ENCODE data around the gene KIF5A. TPM values are rescaled to one million over a fixed set of nuclear protein-coding genes. Genes with fewer than 3 reads are reported as not detected.

KIF5A gene
- total RNA-seq, 1 donor from 2014 or later = 1.6 TPM

- intact Hi-C loops (cut with micrococcal nuclease) = loop anchor here (1.0 to 5.0 kb wide), 7 partner anchors 32 to 832 kb away; partner anchors contain the start of genes ARHGAP9, CDK4, PIP4K2C and PTGES3
Observed at GRCh38 chr12:57519796-57520052, 30.1 kb upstream of the KIF5A start.

DNA sequence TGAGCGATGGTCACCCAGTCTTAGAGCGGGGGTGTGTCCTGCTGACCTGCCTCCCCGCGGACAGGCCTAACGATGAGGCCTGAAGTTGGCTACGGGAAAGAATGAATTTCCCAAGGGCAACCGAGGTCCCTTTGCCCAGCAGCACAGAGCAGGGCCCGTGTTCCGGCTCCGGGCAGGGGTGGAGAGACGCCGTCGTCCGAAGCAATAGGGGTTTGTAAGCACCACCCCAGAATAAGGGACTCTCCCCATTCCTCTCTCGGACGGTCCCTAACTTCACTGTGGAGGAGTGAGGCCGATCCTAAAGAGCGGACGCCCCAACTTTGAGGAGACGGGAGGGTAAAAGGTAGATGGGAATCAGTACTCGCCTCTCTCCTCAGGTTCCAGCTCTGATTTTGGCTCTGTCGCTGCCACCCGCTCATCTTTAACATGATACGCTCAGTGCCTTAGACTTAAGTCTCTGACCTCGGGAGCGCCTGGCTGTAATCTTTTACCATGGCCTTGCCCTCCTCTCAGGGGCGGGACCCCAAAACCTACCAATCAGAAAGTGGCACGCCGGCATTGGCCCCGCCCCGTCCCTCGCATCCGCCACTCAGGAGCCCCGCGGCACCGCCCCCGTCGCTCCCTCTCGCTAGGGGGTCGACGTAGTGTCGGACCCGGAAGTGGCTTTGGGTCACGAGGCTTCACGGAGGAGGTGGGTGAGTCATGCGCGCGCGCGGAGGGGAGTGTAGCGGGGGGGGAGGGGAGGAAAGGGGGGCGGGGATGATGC is 29.6 kb upstream of the KIF5A start, which contains the start of gene DDIT3:
Gene DDIT3, minus strand, starts transcription at position 462 of the 766 bp plus-strand sequence. CDS start 3,108 bp downstream, outside the sequence.
- intact Hi-C loops (cut with micrococcal nuclease) = loop anchor here (1.0 to 5.0 kb wide), 7 partner anchors 33 to 833 kb away; partner anchors contain the start of genes ARHGAP9, CDK4, PIP4K2C and PTGES3

GRCh38 chr12:57521525-57522010 is 28.3 kb upstream of the KIF5A start:
- intact Hi-C loops (cut with micrococcal nuclease) = loop anchor here (1.0 to 5.0 kb wide), 7 partner anchors 26 to 834 kb away; partner anchors contain the start of genes DCTN2, PIP4K2C and PTGES3

GRCh38 chr12:57522011-57522886 is 27.6 kb upstream of the KIF5A start, which contains the start of gene MBD6:
Gene MBD6, plus strand, starts transcription at chr12:57522824. Its CDS starts 1,480 bp downstream, at chr12:57524304.
- intact Hi-C loops (cut with micrococcal nuclease) = loop anchor here (1.0 to 5.0 kb wide), 7 partner anchors 25 to 835 kb away; partner anchors contain the start of genes DCTN2, PIP4K2C and PTGES3

DNA sequence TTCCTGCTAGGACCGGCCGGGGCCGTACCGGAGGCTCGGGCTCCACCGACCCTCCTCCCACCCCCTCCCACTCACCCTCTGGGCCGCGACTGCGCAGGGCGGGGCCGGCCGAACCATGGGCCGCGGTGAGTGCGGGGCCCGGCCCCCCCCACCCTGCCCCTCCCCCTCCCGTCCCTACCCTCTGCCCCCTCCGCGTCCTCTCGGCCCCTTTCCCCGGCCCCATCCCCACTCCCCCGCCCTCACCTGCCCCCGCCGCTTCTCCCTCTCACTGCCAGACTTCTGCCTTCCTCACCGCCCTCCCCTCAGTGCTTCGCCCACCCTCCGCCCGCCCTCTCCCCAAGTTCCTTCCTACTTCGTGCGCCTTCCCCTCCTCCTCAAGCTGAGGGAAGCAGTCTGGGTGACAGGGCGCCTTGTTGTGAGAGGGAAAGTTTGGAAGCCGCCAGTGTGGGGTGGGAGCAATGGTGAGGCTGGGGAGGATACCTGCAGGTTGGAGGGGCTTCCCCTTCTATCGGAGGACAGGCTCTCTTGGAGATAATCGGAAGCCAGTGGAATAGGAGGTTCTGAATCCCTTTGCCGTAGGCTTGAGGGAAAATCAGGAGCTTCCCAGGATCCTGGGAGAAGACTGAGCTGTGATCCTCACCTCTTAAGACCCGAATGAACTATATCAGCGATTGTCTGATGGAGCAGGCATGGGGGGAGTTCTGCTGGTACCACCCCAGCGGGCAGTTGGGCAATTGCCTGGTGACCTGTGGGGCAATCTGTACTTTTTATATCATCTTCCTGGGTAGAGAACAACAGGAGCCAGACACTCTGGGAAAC is 26.7 kb upstream of the KIF5A start:
- intact Hi-C loops (cut with micrococcal nuclease) = loop anchor here (1.0 to 5.0 kb wide), 7 partner anchors 24 to 836 kb away; partner anchors contain the start of genes DCTN2, PIP4K2C and PTGES3

DNA sequence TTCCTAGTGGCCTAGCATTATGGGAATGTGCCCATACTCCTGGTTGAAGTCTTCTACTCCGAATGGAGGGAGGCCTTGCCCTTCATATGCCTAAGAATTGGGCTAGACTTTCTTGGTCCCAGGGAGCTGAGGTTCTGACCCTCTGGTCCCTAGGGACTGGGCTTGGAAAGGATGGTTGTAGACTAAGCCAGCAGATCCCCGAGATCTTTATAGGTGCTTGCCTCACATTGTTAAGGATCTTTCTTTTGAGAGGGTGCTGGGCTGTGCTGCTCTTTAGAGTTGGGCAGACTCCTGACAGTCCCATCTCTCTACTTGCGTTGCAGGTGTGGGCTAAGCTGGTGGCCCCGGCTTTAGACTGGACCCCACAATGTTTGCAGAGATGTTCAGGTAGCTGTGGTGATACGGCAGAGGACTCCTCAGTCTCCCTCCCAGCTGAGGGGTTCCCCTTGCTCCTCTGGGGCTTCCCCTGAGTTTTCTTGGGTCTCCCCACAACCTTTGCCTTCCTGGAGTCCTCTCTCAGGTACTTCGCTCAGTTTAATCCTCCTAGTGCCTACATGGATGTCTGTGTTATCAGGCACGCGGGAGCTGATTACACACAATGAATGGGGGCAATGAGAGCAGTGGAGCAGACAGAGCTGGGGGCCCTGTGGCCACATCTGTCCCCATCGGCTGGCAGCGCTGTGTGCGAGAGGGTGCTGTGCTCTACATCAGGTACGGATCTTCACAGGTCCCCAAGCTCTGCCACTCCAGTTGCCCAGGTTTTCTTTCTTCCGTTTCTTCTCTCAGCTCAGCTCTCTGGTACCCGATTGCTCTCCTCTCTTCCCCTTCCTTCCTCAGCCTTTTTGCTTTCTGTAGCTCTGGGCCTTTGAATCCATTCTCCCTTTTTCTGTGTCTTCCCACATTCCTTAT is 25.9 kb upstream of the KIF5A start:
- intact Hi-C loops (cut with micrococcal nuclease) = loop anchor here (2.0 to 5.0 kb wide), 4 partner anchors 68 to 837 kb away; partner anchors contain the start of genes PIP4K2C and PTGES3

- intact Hi-C loops (cut with micrococcal nuclease) = loop anchor here (5.0 kb wide), 3 partner anchors 67 to 838 kb away; partner anchors contain the start of genes PIP4K2C and PTGES3
Observed at GRCh38 chr12:57524814-57525614, 24.8 kb upstream of the KIF5A start.

DNA sequence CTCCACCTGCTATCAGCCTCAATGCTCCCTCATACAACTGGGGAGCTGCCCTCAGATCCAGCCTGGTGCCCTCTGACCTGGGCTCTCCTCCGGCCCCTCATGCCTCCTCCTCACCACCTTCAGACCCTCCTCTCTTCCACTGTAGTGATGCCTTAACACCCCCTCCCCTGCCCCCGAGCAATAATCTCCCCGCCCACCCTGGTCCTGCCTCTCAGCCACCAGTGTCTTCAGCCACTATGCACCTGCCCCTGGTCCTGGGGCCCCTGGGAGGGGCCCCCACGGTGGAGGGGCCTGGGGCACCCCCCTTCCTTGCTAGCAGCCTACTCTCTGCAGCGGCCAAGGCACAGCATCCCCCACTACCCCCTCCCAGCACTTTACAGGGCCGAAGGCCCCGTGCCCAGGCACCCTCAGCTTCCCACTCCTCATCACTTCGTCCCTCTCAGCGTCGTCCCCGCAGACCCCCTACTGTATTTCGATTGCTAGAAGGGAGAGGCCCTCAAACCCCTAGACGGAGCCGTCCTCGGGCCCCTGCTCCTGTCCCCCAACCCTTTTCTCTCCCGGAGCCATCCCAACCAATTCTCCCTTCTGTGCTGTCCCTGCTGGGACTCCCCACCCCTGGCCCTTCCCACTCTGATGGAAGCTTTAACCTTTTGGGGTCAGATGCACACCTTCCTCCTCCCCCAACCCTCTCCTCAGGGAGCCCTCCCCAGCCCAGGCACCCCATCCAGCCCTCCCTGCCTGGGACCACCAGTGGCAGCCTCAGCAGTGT is 24.0 kb upstream of the KIF5A start:
- intact Hi-C loops (cut with micrococcal nuclease) = no loop called here

GRCh38 chr12:57526477-57527126 is 23.2 kb upstream of the KIF5A start:
- intact Hi-C loops (cut with micrococcal nuclease) = no loop called here

DNA sequence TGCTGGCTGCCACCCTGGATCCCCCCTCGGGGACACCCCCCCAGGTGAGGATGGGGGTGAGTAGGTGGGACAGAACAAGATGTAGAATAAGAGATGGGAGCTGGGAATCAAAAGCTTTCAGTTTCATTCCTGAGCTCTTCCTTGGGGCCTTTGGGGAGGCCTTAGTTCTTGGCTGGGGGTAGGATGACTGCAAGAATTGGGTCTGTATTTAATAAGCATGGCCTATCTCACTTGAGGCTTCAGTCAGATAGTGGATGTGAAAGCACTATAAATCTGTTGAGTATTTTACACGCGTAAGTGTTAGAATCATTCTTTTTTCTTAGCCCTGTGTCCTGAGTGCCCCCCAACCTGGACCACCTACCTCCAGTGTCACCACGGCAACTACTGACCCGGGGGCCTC is 22.7 kb upstream of the KIF5A start:
- intact Hi-C loops (cut with micrococcal nuclease) = no loop called here

DNA sequence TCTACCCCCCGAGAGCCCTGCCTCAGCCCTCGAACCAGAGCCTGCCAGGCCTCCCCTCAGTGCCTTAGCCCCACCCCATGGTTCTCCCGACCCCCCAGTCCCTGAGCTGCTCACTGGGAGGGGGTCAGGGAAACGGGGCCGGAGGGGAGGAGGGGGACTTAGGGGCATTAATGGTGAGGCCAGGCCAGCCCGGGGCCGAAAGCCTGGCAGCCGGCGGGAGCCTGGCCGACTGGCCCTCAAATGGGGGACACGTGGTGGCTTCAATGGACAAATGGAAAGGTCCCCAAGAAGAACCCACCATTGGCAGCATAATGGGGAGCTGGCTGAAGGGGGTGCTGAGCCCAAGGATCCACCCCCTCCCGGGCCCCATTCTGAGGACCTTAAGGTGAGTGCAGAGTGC is 21.7 kb upstream of the KIF5A start:
- intact Hi-C loops (cut with micrococcal nuclease) = no loop called here

DNA sequence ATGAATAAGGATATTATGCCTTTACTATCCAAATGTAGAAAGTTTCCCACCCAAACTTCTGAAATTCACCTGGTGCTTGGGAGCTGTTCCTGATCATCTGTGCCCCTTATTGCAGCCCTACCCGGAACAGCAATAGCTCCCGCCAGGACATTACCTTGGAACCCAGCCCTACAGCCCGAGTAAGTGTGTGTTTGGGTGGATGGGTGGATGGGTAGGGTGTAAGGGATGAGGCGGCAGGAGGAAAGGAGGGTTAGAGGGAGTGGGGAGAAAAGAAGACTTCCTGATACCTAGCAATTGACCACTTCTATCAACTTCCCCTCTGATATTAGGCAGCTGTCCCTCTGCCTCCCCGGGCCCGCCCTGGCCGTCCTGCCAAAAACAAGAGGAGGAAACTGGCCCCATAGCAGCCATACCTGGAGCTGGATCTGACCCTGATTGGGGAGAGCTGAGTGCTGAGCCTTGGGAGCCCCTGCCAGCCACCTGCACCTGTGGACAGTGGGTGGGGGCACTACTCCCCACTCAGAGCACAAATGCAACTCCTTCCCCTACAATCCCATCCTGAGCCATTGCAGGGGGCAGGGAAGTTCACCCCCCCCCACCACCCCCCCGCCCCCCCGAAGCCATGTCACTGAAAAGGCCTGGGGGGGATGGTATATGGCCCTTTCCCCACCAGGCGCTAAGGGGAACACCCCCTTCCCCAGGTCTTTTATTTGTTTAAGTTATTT is 20.9 kb upstream of the KIF5A start:
- intact Hi-C loops (cut with micrococcal nuclease) = no loop called here

DNA sequence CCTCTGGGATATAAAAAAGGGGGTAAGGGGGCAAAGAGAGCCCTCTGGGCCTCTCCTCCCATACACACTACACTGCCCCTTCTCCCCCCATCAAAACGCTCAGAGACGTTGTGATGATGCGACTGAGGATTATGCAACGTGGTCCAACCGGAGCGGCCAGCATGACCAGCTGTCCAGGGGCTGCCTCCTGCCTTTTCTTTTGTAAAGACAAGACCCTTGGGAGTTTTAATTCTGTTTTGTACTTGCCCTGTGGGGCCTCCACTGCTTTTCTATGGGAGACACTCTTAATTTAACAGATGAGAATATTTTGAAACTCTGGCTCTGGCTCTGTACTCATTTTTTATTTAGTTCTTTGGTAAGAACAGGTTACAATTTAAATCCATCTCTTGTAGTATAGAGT is 20.0 kb upstream of the KIF5A start:
- intact Hi-C loops (cut with micrococcal nuclease) = no loop called here

DNA sequence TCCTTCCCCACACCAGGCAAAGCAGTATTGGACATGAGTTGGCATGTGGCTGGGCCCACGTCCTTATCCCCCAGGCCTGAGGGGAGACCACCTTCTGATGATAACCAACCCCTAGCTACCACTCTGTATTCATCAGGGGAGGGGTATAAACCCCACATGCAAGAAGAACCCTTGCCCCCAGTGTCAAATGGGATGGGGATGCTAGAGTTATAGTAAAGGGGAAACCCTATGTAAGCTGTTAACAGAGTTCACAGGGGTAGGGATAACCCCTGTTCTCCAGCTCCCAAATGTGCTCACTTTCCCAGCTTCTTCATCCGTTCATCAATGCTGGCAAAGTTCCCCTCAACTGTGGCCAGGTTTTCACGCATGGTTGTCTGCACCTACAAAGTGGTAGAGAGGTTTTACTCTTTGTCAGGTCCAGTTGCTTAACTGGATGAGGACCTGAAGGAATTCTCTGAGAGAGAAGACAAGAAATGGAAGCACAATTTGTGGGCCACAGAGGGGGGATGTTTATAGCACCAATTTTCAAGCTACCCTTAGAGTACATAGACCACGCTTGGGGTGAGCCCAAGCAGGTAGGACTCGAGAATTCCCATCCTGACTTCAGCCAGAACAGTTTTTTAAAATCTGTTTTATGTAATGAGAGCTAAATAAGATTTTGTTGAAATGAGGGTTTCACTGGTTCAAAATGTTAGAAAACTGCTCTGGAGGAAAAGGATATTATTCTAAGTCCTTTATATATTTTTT is 19.3 kb upstream of the KIF5A start:
- intact Hi-C loops (cut with micrococcal nuclease) = no loop called here

GRCh38 chr12:57531836-57532235 is 18.0 kb upstream of the KIF5A start:
- intact Hi-C loops (cut with micrococcal nuclease) = no loop called here

GRCh38 chr12:57533108-57533507 is 16.7 kb upstream of the KIF5A start:
- intact Hi-C loops (cut with micrococcal nuclease) = no loop called here

Measured in T-helper 2 cell treated with Interferon-gamma antibody and Interleukin-4, amounts not matched to agents 100 ng/mL and 5 ng/mL, for 36 hours (primary cell).